HT1080 (cell line): ENCODE data around the gene AKAP8. TPM values are rescaled to one million over a fixed set of nuclear protein-coding genes. Genes with fewer than 3 reads are reported as not detected.
"Not testable (repeated sequence)": the region's sequence is repeated elsewhere in the genome, so short reads cannot be mapped to it uniquely, and the experiment has no call there.

Source experiments
- DNase-seq: peaks from one replicate; pipeline ENCODE4 v3.0.0-alpha.2; 2015; ENCODE audit warnings: low read depth
- total RNA-seq: library from RNA; depleted of rRNA; stranded (reverse); fragments of >200 nt; shearing (Covaris generic); gene quantifications from 2 replicates; pipeline ENCODE4 v1.2.3, GENCODE V29; 2014

AKAP8 gene
- total RNA-seq, 1 experiment from 2014 or later = 30.8 TPM

GRCh38 chr19:15404097-15404779 is 24.7 kb upstream of the AKAP8 start:
- no peak for DNase-seq

- DNase-seq = no peak
Measured at GRCh38 chr19:15403151-15403531, 23.6 kb upstream of the AKAP8 start.

GRCh38 chr19:15402411-15403150 is 23.0 kb upstream of the AKAP8 start:
- no peak for DNase-seq

GRCh38 chr19:15401397-15401710 is 21.8 kb upstream of the AKAP8 start:
- DNase-seq = no peak

GRCh38 chr19:15400521-15401396 is 21.2 kb upstream of the AKAP8 start:
- DNase-seq = no peak

GRCh38 chr19:15399635-15400034 is 20.0 kb upstream of the AKAP8 start:
- DNase-seq = no peak

DNA sequence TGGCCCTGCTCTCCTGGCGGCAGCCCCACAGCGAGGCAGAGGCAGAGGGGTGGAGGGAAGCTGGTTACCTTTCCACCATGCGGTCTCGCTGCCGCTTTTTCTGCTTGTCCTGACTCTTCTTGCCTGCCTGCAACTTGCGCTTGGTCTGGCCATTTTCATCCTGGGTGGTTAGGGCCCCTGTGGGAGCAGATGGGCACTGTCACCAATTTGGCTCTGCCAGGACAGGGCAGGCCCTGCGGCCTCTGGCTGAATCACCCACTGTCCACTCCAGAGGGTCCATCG is 19.6 kb upstream of the AKAP8 start:
- DNase-seq = no peak

GRCh38 chr19:15398501-15399233 is 19.1 kb upstream of the AKAP8 start:
- no peak for DNase-seq

GRCh38 chr19:15397782-15398181 is 18.2 kb upstream of the AKAP8 start:
- no peak for DNase-seq

GRCh38 chr19:15397236-15397635 is 17.6 kb upstream of the AKAP8 start:
- DNase-seq = no peak

GRCh38 chr19:15396436-15396835 is 16.8 kb upstream of the AKAP8 start:
- no peak for DNase-seq

DNA sequence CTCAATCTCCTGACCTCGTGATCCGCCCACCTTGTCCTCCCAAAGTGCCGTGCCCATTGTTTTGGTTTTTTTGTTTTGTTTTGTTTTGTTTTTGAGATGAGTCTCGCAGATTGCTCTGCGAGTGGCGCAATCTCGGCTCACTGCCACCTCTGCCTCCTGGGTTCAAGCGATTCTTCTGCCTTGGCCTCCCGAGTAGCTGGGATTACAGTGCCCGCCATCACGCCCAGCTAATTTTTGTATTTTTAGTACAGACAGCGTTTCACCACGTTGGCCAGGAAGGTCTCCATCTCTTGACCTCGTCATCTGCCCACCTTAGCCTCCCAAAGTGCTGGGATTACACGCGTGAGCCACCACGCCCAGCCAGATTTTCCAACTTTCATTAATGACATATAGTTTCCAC is 15.7 kb upstream of the AKAP8 start:
- not testable (repeated sequence) for DNase-seq

DNA sequence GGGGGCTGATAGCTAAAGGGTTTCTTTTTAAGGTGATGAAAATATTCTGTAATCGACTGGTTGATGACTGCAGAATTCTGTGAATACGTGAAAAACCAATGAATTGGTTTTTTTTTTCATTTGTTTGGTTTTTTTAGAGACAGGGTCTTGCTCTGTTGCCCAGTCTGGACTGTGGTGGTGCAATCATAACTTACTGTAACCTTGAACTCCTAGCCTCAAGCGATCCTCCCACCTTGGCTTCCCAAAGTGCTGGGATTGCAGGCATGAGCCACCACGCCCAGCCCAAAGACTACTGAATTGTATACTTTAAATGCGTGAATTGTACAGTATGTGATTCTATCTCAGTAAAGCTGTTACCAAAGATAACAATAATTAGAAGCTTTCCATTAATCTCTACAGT is 14.8 kb upstream of the AKAP8 start:
- DNase-seq = no peak

DNA sequence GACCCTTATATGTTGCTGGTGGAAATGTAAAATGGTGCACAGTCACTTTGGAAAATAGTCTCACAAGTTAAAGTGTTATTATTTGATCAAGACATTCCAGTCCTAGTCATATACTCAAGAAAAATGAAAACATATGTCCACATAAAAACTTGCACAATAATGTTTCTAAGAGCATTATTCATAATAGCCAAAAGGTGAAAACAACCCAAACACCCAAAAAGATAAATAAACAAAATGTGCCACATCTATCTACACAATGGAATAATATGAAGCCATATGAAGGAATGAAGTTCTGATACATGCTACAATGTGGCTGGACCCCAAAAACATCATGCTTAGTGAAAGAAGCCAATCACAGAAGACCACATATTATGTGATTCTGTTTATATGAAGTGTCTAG is 14.4 kb upstream of the AKAP8 start:
- no peak for DNase-seq

GRCh38 chr19:15390814-15391213 is 11.2 kb upstream of the AKAP8 start:
- DNase-seq = no peak

GRCh38 chr19:15381864-15382263 is 2.3 kb upstream of the AKAP8 start:
- DNase-seq = no peak

DNA sequence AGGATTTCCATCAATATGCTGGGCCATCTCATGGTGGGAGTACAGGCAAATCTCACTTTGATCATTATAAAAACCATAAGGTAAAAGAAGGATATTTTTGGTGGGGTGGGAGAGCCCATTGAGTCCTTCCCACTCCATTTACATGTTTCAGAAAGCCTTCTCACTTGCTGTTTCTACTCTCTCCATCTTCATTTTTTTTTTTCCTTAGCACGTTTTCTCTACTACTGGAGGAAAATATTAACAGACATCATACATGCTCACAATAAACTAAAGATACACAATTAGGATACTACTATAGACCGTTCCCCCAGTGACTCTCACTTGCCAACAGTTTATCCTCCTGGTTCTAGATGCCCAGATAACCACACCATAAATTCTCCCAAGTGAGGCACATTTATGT is 1.8 kb upstream of the AKAP8 start:
- no peak for DNase-seq

DNA sequence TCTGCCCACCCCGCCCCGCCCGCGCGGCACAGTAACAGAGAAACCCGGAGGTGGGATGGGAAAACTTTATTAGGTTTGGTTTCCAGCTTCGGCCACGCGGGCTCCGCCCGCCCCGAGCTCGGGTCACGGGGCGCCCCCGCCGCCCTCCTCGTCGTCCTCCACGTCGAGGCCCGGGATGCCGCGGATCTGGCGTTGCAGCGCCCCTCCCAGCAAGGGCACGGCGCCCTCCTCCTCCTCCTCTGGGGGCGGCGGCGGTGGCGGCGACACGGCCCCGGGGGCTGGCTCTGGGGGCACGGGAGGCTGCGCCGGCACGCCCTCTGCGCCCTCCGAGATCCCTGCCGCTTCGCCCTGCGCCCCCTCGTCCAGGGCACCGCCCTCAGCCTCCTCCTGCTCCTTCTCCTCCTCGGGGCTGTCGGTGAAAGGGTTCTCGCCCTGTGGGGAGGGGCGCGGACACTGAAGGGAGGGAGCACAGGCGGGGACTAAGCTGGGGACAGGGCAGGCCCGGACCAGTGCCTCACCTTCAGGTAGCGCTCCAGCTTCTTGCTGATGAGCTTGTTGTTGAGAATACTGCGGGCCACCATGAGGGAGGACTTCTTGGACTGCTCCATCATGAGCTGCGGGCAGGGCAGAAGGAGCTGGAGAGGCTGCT is 536 bp upstream of the AKAP8 start:
- peak; percentile 68 for DNase-seq

GRCh38 chr19:15378534-15379082 is 979 bp downstream of the AKAP8 start:
- DNase-seq = peak; percentile 38

DNA sequence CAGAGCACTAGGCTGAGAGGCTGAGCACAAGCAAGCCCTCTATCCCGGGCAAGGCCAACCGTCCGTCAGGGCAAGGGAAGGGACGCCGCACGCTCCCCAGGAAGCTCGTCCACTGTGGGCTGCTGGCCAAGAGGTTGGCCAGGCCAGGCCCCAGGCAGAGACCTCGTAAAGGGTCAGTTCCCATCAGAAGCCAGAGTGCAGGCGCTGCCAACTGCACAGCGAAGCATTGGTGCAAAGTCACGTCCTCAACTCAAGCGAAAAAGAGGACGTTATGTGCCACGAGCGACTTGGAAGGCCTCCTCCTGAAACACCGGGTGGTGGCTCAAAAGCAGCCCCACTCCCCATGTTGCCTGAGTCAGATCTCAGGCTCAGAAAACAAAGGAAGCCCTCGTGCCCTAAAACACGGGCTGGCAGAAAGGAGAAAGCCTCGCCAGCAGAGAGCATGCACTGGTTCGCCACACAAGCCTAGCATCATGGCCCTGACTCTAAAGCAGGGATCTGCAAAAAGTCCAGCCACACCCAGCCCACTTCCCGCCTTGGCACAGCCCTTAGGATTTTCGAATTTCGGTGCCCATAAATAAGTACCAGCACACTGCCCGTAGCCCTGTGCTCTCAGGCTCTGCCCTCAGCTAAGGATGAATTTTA is 4.7 kb downstream of the AKAP8 start:
- no peak for DNase-seq
